DMS53 treated with DMSO at 0.1 percent for 48 hours (cell line): Measurements from ENCODE around the gene FAM81A.

Experiments used
- DNase-seq: peaks from one replicate; lab custom pipeline; 2025; ENCODE audit not compliant: unreplicated experiment; lab: John Stamatoyannopoulos, UW

Gene FAM81A

GRCh38 chr15:59569477-59569876 is 131.5 kb downstream of the FAM81A start:
- no peak for DNase-seq

GRCh38 chr15:59570315-59570714 is 132.3 kb downstream of the FAM81A start:
- no peak for DNase-seq

- DNase-seq, result no peak
These were observed 133.6 kb downstream of the FAM81A start for GRCh38 chr15:59571606-59572005.
